ENCODE results near the gene HEXD. TPM values are rescaled to one million over a fixed set of nuclear protein-coding genes. Genes with fewer than 3 reads are reported as not detected.

The HEXD gene
- polyA plus RNA-seq, 1 experiment = 8.9 TPM

- no peak for TF ChIP-seq CTCF (IDR thresholded peaks at IDR 0.05; ENCODE audit: insufficient read depth, low read depth, low read length)
- Histone ChIP-seq H3K4me3 (ENCODE audit: low read depth, low read length) (no peak overlapping the region), H3K27me3 (ENCODE audit: control insufficient read depth, insufficient read depth, low read length) (no peaks in the 10 kb centered on the region), H3K36me3 (ENCODE audit: control insufficient read depth, insufficient read depth, low read length) (peaks cover 27% of the 10 kb centered on the region)
- POLR2A ChIA-PET = no interaction called here
- CTCF ChIA-PET = interaction anchor here (0.6 to 1.7 kb wide), 3 partner anchors 13 to 35 kb away, joined by 3 read pairs; no protein-coding TSS in a partner anchor
- DNase-seq (ENCODE audit: low read depth) = no peak
Observed at GRCh38 chr17:82441691-82442487, 23.7 kb downstream of the HEXD start.

DNA sequence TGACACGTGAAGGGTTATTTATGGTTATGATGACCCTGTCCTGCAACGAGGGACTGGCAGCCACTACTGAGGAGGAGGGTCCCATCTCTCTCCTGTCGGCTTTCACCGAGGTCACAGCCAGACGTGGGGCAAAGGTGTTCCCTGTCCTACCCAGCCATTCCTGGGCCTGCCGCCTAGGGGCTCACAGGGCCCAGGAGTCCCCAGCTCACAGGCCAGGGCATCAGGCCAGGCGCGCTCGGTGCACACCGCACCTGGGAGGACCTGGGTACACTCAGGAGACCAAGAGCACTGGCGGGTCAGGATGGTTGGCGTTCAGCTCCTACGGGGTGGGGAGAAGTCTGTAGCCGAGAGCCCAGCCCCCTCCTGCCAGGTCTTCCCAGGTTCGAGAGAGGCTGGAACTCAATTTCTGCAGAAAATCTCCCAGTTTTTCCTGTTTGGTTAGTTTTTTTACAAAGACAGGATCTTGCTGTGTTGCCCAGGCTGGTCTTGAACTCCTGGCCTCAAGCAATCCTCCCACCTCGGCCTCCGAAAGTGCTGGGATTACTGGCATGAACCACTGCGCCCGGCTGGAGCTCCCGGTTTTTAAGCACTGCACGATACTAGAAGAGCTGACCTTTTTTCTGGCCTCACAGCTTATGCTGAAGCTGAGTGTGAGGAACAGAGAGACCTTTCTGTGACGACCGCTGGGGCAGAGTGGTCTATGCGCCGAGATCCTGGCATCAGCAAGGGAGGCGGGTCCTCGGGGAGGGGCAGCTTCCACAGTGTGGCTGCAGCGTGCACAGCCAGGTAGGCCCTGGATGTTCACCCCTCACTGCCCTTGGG, 24.7 kb downstream of the HEXD start:
- ChIA-PET CTCF (interaction anchor here (0.6 to 1.7 kb wide), 3 partner anchors 12 to 34 kb away, joined by 3 read pairs; no protein-coding TSS in a partner anchor), POLR2A (no interaction called here)
- no peak overlapping the region for H3K4me3 ChIP-seq (ENCODE audit: low read depth, low read length)
- no peaks in the 10 kb centered on the region for H3K27me3 ChIP-seq (ENCODE audit: control insufficient read depth, insufficient read depth, low read length)
- no peak for DNase-seq (ENCODE audit: low read depth)
- peaks cover 25% of the 10 kb centered on the region for H3K36me3 ChIP-seq (ENCODE audit: control insufficient read depth, insufficient read depth, low read length)
- TF ChIP-seq CTCF (IDR thresholded peaks at IDR 0.05; ENCODE audit: insufficient read depth, low read depth, low read length) = no peak

DNA sequence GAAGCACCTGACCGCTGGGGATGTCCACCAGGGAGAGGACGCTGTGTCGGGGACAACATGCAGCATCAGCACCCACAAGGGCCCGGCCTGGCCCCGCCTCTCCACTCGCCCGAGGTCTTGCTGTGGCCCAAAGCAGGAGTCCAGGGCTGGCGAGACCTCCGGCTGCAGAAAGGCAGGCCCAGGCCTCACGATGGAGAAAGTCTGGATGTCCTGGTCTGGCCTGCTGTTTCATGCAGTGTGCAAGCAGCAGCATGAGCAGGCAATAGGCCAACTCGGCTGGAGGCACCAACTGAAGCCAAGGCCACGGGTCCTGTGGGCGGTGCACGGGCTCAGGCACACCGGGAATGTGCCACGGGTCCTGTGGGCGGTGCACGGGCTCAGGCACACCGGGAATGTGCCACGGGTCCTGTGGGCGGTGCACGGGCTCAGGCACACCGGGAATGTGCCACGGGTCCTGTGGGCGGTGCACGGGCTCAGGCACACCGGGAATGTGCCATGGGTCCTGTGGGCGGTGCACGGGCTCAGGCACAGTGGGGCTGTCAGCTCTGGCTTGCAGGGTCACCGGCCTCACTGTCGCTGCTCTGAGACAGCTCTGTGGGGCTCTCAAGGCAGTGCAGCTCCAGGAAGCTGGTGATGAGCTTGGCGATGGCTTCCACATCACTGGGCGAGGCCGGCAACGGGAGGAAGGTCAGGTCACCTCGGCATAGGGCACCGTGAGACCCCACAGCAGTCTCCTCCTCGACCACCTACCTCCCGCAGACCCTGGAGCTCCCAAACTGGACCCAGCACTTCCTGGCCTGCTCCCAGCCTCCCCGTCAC, 25.5 kb downstream of the HEXD start:
- DNase-seq (ENCODE audit: low read depth) = no peak
- TF ChIP-seq CTCF (IDR thresholded peaks at IDR 0.05; ENCODE audit: insufficient read depth, low read depth, low read length) = no peak
- ChIA-PET POLR2A (no interaction called here), CTCF (interaction anchor here (1.7 kb wide), 1 partner anchor 24 kb away, joined by 3 read pairs; no protein-coding TSS in a partner anchor)
- no peaks in the 10 kb centered on the region for H3K27me3 ChIP-seq (ENCODE audit: control insufficient read depth, insufficient read depth, low read length)
- no peak overlapping the region for H3K4me3 ChIP-seq (ENCODE audit: low read depth, low read length)
- peaks cover 25% of the 10 kb centered on the region for H3K36me3 ChIP-seq (ENCODE audit: control insufficient read depth, insufficient read depth, low read length)

DNA sequence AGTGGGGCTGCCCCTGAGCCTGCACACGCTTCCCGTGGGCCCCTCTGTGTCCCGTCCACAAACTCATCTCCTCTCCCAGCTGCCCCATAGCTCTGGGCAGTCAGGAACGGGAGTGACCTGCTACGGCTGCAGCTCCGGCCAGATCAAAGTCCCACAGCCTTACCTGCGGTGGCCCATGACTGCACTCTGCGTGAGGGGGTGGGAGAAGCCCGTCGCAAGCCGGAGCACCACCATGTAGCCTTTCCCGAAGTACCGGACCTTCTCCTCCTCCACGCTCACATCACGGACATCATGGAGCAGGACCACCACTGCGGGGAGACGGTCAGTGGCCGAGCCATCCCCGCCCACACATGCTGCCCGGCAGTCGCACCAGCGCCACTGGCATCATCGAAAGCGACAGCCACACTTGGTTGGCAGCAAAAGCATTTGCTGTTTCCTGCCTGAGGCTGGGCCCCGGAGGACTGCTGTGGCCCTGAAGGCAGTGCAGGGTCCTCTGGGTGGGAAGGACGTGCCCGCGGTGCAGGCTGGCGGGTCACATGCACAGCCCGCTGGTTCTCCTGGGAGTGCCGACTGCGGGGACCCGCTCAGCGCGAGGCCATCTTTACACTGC, 26.2 kb downstream of the HEXD start:
- DNase-seq (ENCODE audit: low read depth) = no peak
- Histone ChIP-seq H3K27me3 (ENCODE audit: control insufficient read depth, insufficient read depth, low read length) (no peaks in the 10 kb centered on the region), H3K4me3 (ENCODE audit: low read depth, low read length) (no peak overlapping the region), H3K36me3 (ENCODE audit: control insufficient read depth, insufficient read depth, low read length) (peaks cover 26% of the 10 kb centered on the region)
- CTCF ChIA-PET = no interaction called here
- no peak for TF ChIP-seq CTCF (IDR thresholded peaks at IDR 0.05; ENCODE audit: insufficient read depth, low read depth, low read length)
- POLR2A ChIA-PET = no interaction called here
